Testis (tissue), 2 donors: ENCODE results near the gene CENPS.

Source experiments
- POLR2A ChIP-seq: fragments of 450-650 bp; IDR thresholded peaks from one replicate; pipeline ENCODE4 v1.6.1; 2017; ENCODE audit warnings: antibody characterized with exemption, mild to moderate bottlenecking, moderate library complexity
- TF ChIP-seq, protein P1 (sequence below), 3 experiments: fragments of 450-650 bp in 2 of 3; fragments of 200-600 bp in 1 of 3; sonication (generic) in 1 of 3; IDR thresholded peaks; one replicate each; pipeline ENCODE4 v1.5.1; 2016 to 2019; ENCODE audit warnings: antibody characterized with exemption in 3 of 3, mild to moderate bottlenecking in 2 of 3, moderate library complexity in 1 of 3

DNA sequence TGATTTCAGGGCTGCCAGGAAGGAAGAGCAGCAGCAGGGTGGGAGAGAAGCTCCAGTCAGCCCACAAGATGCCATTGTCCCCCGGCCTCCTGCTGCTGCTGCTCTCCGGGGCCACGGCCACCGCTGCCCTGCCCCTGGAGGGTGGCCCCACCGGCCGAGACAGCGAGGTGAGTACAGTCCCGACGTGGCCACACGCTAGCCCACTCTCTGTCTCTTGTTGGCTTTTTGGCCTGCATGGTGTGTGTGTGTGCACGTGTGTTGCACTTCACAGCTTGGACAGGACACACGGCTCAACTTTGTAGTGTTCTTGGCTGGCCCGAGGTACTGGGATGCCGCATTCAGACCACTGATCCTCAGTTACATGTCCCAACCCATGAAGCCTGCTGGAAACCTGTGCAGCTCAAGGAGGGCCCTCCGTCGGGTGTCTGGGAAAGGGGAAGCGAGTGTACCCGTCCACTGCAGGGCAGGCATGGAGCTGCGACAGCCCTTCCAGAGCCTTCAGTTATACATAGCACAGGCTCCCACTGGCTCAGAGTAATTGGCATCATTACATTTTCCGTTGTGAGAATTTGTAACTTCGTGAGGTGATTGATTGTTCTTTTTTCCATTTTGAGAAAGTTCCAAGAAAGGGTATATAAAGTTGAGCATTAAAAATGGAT is 20.1 kb downstream of the CENPS start:
- TF ChIP-seq, protein P1, sequence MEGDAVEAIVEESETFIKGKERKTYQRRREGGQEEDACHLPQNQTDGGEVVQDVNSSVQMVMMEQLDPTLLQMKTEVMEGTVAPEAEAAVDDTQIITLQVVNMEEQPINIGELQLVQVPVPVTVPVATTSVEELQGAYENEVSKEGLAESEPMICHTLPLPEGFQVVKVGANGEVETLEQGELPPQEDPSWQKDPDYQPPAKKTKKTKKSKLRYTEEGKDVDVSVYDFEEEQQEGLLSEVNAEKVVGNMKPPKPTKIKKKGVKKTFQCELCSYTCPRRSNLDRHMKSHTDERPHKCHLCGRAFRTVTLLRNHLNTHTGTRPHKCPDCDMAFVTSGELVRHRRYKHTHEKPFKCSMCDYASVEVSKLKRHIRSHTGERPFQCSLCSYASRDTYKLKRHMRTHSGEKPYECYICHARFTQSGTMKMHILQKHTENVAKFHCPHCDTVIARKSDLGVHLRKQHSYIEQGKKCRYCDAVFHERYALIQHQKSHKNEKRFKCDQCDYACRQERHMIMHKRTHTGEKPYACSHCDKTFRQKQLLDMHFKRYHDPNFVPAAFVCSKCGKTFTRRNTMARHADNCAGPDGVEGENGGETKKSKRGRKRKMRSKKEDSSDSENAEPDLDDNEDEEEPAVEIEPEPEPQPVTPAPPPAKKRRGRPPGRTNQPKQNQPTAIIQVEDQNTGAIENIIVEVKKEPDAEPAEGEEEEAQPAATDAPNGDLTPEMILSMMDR (IDR thresholded peaks at IDR 0.05): no peak
- no peak for TF ChIP-seq POLR2A
